ENCODE data around the gene EEF1AKMT2.
"Not testable (repeated sequence)": the region's sequence is repeated elsewhere in the genome, so short reads cannot be mapped to it uniquely, and the experiment has no call there.

Gene EEF1AKMT2
- 5.1 to 19.9 (median 12.2) reads per million in 9 experiments for total RNA-seq

GRCh38 chr10:124791547-124792348 is at the start of gene EEF1AKMT2:
Gene EEF1AKMT2, minus strand, starts transcription at chr10:124791887. Its CDS starts 54 bp downstream, at chr10:124791833.
- Mint-ChIP-seq H3K9me3 (no peaks in the 10 kb centered on the region), H3K4me1 (ENCODE audit: low read depth in 2 of 2) (peaks cover 15 to 18% of the 10 kb centered on the region in 2 donors), H3K36me3 (ENCODE audit: insufficient read depth) (peaks cover 42% of the 10 kb centered on the region), H3K4me3 (peak within 1 kb of the TSS; percentile 96 to 99), H3K27ac (peak within 1 kb of the TSS; percentile 97 to 99), H3K27me3 (no peaks in the 10 kb centered on the region)
- DNase-seq (peak; percentile 69 to 81 (median 79)), ATAC-seq (replicated peaks) (peak; percentile 94)

- DNase-seq: no peak
- Mint-ChIP-seq H3K36me3 (ENCODE audit: insufficient read depth) (peaks cover 40% of the 10 kb centered on the region), H3K4me3 (no peak overlapping the region), H3K9me3 (no peaks in the 10 kb centered on the region), H3K27ac (no peak overlapping the region), H3K27me3 (no peaks in the 10 kb centered on the region), H3K4me1 (ENCODE audit: low read depth in 2 of 2) (no peaks in the 10 kb centered on the region)
- ATAC-seq (replicated peaks): no peak
Measured at GRCh38 chr10:124837687-124838086, 46.0 kb upstream of the EEF1AKMT2 start.

- Mint-ChIP-seq H3K27me3 (no peaks in the 10 kb centered on the region), H3K9me3 (no peaks in the 10 kb centered on the region), H3K4me1 (ENCODE audit: low read depth in 2 of 2) (no peaks in the 10 kb centered on the region), H3K27ac (no peak overlapping the region), H3K4me3 (no peak overlapping the region), H3K36me3 (ENCODE audit: insufficient read depth) (peaks cover 85% of the 10 kb centered on the region)
- DNase-seq (no peak), ATAC-seq (replicated peaks) (no peak)
Measured at GRCh38 chr10:124831116-124831515, 39.4 kb upstream of the EEF1AKMT2 start.

- no peak for ATAC-seq (replicated peaks)
- Mint-ChIP-seq H3K9me3 (no peaks in the 10 kb centered on the region), H3K27ac (no peak overlapping the region), H3K4me1 (ENCODE audit: low read depth in 2 of 2) (no peaks in the 10 kb centered on the region), H3K36me3 (ENCODE audit: insufficient read depth) (peaks cover 78% of the 10 kb centered on the region), H3K4me3 (no peak overlapping the region), H3K27me3 (no peaks in the 10 kb centered on the region)
- no peak for DNase-seq
Measured at GRCh38 chr10:124830445-124830844, 38.8 kb upstream of the EEF1AKMT2 start.

- Mint-ChIP-seq H3K27me3 (no peaks in the 10 kb centered on the region), H3K36me3 (ENCODE audit: insufficient read depth) (peaks cover 75% of the 10 kb centered on the region), H3K4me3 (no peak overlapping the region), H3K4me1 (ENCODE audit: low read depth in 2 of 2) (no peaks in the 10 kb centered on the region), H3K27ac (no peak overlapping the region), H3K9me3 (no peaks in the 10 kb centered on the region)
- ATAC-seq (replicated peaks): no peak
- no peak for DNase-seq
Measured at GRCh38 chr10:124829447-124830115, 37.9 kb upstream of the EEF1AKMT2 start.

GRCh38 chr10:124827474-124827873 is 35.8 kb upstream of the EEF1AKMT2 start:
- Mint-ChIP-seq H3K27ac (no peak overlapping the region), H3K36me3 (ENCODE audit: insufficient read depth) (peaks cover 65% of the 10 kb centered on the region), H3K27me3 (no peaks in the 10 kb centered on the region), H3K4me1 (ENCODE audit: low read depth in 2 of 2) (no peaks in the 10 kb centered on the region), H3K4me3 (no peak overlapping the region), H3K9me3 (no peaks in the 10 kb centered on the region)
- ATAC-seq (replicated peaks) (no peak), DNase-seq (peak in 2 of 3 experiments; percentile 3 to 11)

- H3K4me1 Mint-ChIP-seq (ENCODE audit: low read depth in 2 of 2): peaks cover 0 to 6% of the 10 kb centered on the region in 2 donors
- no peak for DNase-seq
- H3K9me3 Mint-ChIP-seq: no peaks in the 10 kb centered on the region
- H3K4me3 Mint-ChIP-seq: no peak overlapping the region
- ATAC-seq (replicated peaks): no peak
- H3K27ac Mint-ChIP-seq: peak overlapping the region in 1 of 2 donors; percentile 7
- H3K36me3 Mint-ChIP-seq (ENCODE audit: insufficient read depth): peaks cover 56% of the 10 kb centered on the region
- no peaks in the 10 kb centered on the region for H3K27me3 Mint-ChIP-seq
Measured at GRCh38 chr10:124826262-124826661, 34.6 kb upstream of the EEF1AKMT2 start.

GRCh38 chr10:124825702-124826101 is 34.0 kb upstream of the EEF1AKMT2 start:
- H3K4me1 Mint-ChIP-seq (ENCODE audit: low read depth in 2 of 2): peaks cover 0 to 6% of the 10 kb centered on the region in 2 donors
- ATAC-seq (replicated peaks): no peak
- no peaks in the 10 kb centered on the region for H3K9me3 Mint-ChIP-seq
- H3K27ac Mint-ChIP-seq: no peak overlapping the region
- H3K36me3 Mint-ChIP-seq (ENCODE audit: insufficient read depth): peaks cover 50% of the 10 kb centered on the region
- no peak overlapping the region for H3K4me3 Mint-ChIP-seq
- DNase-seq: no peak
- no peaks in the 10 kb centered on the region for H3K27me3 Mint-ChIP-seq

- DNase-seq; ATAC-seq (replicated peaks); H3K9me3 Mint-ChIP-seq; H3K27me3 Mint-ChIP-seq; H3K4me1 Mint-ChIP-seq (ENCODE audit: low read depth in 2 of 2); H3K27ac Mint-ChIP-seq; H3K4me3 Mint-ChIP-seq: not testable (repeated sequence)
- H3K36me3 Mint-ChIP-seq (ENCODE audit: insufficient read depth): peaks cover 43% of the 10 kb centered on the region
Measured at GRCh38 chr10:124824932-124825331, 33.2 kb upstream of the EEF1AKMT2 start.

GRCh38 chr10:124824507-124824906 is 32.8 kb upstream of the EEF1AKMT2 start:
- Mint-ChIP-seq H3K27me3 (no peaks in the 10 kb centered on the region), H3K4me1 (ENCODE audit: low read depth in 2 of 2) (peaks cover 0 to 6% of the 10 kb centered on the region in 2 donors), H3K4me3 (no peak overlapping the region), H3K27ac (no peak overlapping the region), H3K36me3 (ENCODE audit: insufficient read depth) (peaks cover 39% of the 10 kb centered on the region), H3K9me3 (no peaks in the 10 kb centered on the region)
- DNase-seq: no peak
- ATAC-seq (replicated peaks): no peak

GRCh38 chr10:124821520-124821919 is 29.8 kb upstream of the EEF1AKMT2 start:
- no peak for ATAC-seq (replicated peaks)
- Mint-ChIP-seq H3K9me3 (no peaks in the 10 kb centered on the region), H3K27me3 (no peaks in the 10 kb centered on the region), H3K4me1 (ENCODE audit: low read depth in 2 of 2) (peaks cover 0 to 6% of the 10 kb centered on the region in 2 donors), H3K36me3 (ENCODE audit: insufficient read depth) (peaks cover 14% of the 10 kb centered on the region), H3K4me3 (no peak overlapping the region), H3K27ac (peak overlapping the region in 1 of 2 donors; percentile 51)
- no peak for DNase-seq

- Mint-ChIP-seq H3K27me3 (no peaks in the 10 kb centered on the region), H3K9me3 (no peaks in the 10 kb centered on the region), H3K4me1 (ENCODE audit: low read depth in 2 of 2) (peaks cover 0 to 6% of the 10 kb centered on the region in 2 donors), H3K4me3 (no peak overlapping the region), H3K27ac (no peak overlapping the region), H3K36me3 (ENCODE audit: insufficient read depth) (peaks cover 16% of the 10 kb centered on the region)
- ATAC-seq (replicated peaks): no peak
- DNase-seq: no peak
Measured at GRCh38 chr10:124820121-124820520, 28.4 kb upstream of the EEF1AKMT2 start.

GRCh38 chr10:124802313-124802675 is 10.6 kb upstream of the EEF1AKMT2 start:
- Mint-ChIP-seq H3K36me3 (ENCODE audit: insufficient read depth) (peaks cover 23% of the 10 kb centered on the region), H3K27ac (peak overlapping the region; percentile 88), H3K4me1 (ENCODE audit: low read depth in 2 of 2) (peaks cover 8 to 16% of the 10 kb centered on the region in 2 donors), H3K4me3 (peak overlapping the region; percentile 81 to 87), H3K27me3 (peaks cover 8 to 9% of the 10 kb centered on the region in 2 donors), H3K9me3 (no peaks in the 10 kb centered on the region)
- peak; percentile 19 for ATAC-seq (replicated peaks)
- peak in 1 of 3 experiments; percentile 6 for DNase-seq

- peaks cover 8 to 16% of the 10 kb centered on the region in 2 donors for H3K4me1 Mint-ChIP-seq (ENCODE audit: low read depth in 2 of 2)
- DNase-seq (no peak), ATAC-seq (replicated peaks) (no peak)
- no peak overlapping the region for H3K4me3 Mint-ChIP-seq
- peaks cover 7% of the 10 kb centered on the region for H3K36me3 Mint-ChIP-seq (ENCODE audit: insufficient read depth)
- H3K27me3 Mint-ChIP-seq: peaks cover 8 to 9% of the 10 kb centered on the region in 2 donors
- no peaks in the 10 kb centered on the region for H3K9me3 Mint-ChIP-seq
- no peak overlapping the region for H3K27ac Mint-ChIP-seq
Measured at GRCh38 chr10:124799211-124799610, 7.5 kb upstream of the EEF1AKMT2 start.

Data from effector memory CD8-positive, alpha-beta T cell (primary cell).